HG03442 (cell line): Measurements from ENCODE around the gene VEZF1.
A peak's percentile ranks its signal among the peaks of the same experiment; 100 is the strongest.

Experiments used
- ATAC-seq: cut with Tn5 transposase; IDR thresholded peaks from one replicate; pipeline ENCODE4 v1.9.1; 2021; ENCODE audit warnings: mild to moderate bottlenecking, moderate library complexity; ENCODE audit not compliant: unreplicated experiment

The VEZF1 gene

DNA sequence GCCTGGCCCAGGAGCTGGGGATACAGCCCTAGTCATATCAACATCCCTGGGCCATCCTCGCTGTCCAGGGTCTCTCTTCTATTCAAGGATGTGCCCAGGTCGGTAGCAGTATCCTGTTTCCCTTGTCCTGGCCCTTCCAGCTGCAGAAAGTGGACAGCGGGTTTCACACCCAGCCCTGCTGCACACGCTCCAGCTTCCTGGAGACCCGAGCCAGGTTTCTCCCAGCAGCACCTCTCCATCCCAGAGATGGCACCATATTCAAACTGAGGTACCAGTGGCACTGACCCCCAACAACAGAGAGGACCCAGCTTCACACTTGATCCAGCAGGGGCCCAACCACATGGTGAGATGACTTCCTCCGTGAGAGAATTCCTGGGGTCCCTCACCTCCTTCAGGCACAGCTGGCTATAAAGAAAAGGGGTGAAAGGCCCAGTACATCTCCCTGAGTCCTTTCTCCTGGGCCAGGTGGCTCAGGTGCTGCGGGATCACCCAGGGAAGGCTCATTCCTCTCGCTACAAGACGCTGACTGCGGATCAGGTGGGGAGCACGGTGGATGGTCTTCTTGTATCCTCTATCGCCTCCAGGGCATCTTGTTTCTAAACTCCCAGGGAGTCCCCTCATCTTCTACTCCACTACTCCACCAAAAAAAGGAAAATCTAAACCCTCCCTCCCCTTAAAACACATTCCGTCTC lies 34.2 kb downstream of the VEZF1 start:
- ATAC-seq, result no peak

GRCh38 chr17:57953219-57953618 lies 34.8 kb downstream of the VEZF1 start:
- no peak for ATAC-seq

GRCh38 chr17:57949649-57950048 lies 38.4 kb downstream of the VEZF1 start:
- ATAC-seq, result no peak

DNA sequence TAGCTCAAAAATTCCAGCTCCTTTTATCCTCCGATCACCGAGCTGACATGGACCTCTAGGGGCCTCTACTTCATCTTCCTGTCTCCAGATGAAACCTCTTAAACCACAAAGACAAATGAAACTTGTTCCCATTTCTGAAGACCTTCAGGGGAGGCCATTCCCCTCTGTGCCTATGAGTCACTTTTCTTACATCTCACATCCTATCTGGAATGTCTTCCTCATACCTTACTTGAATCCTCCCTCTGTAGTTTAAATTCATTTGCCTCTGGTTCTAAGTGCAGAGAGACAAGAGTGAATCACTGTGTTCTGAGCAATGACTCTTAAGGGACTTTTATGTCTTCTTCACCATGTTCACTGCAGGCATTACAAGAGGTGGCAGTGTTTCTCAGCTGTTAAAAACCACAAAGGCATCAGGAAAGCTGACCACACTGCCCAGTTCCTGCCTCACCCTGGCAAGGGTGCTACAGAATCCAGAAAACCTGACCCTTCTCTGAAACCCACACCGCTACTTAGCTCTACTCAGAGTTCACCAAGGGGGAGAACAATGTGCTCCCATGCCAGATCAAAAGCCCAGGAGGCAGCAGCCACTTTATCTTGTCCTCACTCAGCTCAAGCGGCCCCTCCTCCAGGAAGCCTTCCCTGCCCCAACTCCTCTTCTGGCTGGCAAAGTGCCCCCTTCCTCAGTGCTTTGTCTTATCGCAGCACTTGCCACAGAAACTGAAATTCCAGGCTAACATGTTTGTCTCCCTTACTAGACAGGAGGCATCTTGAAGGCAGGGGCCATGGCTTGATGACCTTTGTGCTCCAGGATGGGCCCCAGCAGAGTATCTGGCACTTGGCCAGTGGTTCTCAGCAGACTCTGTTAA lies 39.3 kb downstream of the VEZF1 start:
- no peak for ATAC-seq

GRCh38 chr17:57948169-57948554 lies 39.9 kb downstream of the VEZF1 start:
- ATAC-seq, result no peak

DNA sequence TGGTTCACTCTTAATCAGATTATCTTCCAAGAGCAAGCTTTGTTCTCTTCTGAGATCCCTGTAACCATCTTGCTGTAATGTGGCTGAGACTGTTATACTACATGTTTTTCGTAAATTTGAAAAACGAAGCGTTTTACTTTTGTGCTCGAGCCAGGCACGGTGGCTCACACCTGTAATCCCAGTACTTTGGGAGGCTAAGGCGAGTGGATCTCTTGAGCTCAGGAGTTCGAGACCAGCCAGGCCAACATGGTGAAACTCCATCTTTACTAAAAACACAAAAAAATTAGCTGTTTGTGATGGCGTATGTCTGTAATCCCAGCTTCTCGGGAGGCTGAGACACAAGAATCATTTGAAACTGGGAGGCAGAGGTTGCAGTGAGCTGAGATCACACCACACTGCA lies 40.7 kb downstream of the VEZF1 start:
- ATAC-seq, result no peak

DNA sequence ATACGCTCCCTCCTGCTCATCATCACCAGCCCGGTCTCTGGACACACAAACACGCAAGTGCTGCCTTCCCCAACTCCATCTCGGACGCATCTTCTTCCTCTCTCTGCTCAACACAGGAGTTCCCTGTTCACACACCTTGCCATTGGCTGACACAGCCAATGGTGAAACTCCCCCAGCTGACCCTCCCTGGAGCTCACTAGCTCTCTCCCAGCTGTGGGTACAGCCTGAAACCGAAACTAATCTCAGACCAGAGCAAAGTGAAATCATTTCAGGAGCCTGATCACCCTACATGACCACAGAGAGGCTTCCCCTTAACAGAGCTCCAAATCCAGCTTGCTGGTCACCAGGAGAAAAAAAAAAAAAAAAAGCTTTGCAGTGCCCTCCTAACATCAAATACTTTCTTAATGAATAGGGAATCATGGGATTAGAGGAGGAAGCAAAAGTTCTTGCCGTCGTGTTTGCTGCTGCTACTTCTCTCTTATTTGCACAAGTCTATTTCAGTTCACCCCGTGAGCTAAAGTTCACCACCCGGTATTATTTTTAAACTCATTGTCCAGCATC lies 41.2 kb downstream of the VEZF1 start:
- ATAC-seq, result peak; percentile 87

- no peak for ATAC-seq
Observed at GRCh38 chr17:57945996-57946797, 41.9 kb downstream of the VEZF1 start.

GRCh38 chr17:57944908-57945307 lies 43.1 kb downstream of the VEZF1 start:
- no peak for ATAC-seq

- ATAC-seq, result no peak
Observed at GRCh38 chr17:57943645-57944044, 44.4 kb downstream of the VEZF1 start.

DNA sequence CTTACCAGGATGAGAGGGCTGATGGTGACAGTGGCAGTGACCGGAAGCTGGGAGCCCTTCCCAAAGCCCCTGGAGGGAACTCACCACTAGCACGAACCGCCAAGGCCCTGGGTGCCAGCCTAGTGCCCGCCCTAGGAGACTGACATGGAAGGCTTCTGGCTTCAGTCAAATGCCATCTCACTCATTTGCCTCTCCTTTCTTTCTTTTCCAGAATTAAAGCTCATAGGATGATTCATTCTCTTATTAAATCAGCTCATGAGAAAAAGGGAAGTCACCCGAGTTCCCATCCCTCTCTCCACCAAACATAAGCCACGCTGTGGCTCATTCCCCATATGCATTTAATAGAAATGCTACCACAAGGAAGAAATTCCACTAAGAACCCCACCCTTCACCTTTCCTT lies 44.9 kb downstream of the VEZF1 start:
- no peak for ATAC-seq

DNA sequence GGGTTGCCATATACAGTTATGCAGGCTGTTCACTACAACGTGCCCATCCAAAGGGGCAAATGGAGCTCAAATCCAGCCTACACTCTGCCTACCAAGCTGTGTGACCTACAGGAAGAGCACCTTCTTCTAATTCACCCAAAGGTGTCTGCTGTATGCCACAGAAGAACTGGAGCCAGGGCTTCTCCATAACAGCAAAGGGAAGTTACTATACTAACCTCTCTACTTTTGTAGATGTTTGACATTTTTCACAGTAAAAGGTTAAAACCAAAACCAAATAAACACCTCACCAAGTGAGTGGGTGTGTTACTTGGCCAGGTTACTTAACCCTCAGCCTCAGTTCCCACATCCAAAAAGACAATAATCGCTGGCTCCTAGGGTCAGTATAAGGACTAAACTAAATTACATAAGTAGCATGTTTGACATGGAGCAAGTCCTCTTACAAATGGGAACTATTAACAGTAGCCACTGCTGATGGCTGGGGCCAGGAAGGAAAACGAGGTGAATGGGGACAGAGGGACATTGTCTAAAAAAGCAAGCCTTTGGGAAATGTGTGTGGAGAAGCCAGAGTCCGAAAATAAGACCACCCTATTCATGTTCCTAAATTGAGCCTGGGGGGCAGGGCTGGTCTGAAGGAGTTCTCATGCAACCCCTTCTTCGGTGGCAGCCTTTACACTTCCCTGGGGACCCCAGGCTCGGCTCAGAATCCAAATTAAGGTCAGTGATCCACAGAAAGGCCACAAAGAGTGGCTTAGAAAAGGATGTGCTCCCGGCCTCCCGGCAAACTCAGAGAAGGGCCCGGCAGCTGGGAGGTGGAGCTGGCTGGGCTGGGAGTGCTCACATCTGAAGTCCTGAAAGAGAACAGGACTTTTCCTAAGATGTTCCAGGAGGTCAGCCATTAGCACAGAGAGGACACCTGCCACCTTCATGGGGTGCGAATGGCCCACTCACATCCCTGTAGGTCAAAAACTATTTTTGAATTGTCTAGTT lies 46.4 kb downstream of the VEZF1 start:
- ATAC-seq, result no peak

GRCh38 chr17:57940653-57941329 lies 47.3 kb downstream of the VEZF1 start:
- no peak for ATAC-seq

GRCh38 chr17:57940231-57940630 lies 47.8 kb downstream of the VEZF1 start:
- ATAC-seq, result no peak

GRCh38 chr17:57939797-57940196 lies 48.3 kb downstream of the VEZF1 start:
- peak; percentile 49 for ATAC-seq

GRCh38 chr17:57938061-57938502 lies 50.0 kb downstream of the VEZF1 start:
- no peak for ATAC-seq

- no peak for ATAC-seq
Observed at GRCh38 chr17:57937492-57937891, 50.6 kb downstream of the VEZF1 start.

GRCh38 chr17:57935833-57936807 lies 51.9 kb downstream of the VEZF1 start:
- ATAC-seq, result no peak
